AG09319 (cell line): ENCODE measurements around the gene CYP17A1.

ENCODE experiments used
- DNase-seq: peaks from one replicate; pipeline ENCODE4 v3.0.0-alpha.2; 2010; ENCODE audit warnings: low read depth; ENCODE audit errors: extremely low read depth
- TF ChIP-seq, protein P1 (sequence below): IDR thresholded peaks from 2 replicates; pipeline ENCODE4 v1.5.1; 2011; ENCODE audit warnings: low read depth, mild to moderate bottlenecking, inconsistent platforms, low read length, moderate library complexity

Gene CYP17A1

DNA sequence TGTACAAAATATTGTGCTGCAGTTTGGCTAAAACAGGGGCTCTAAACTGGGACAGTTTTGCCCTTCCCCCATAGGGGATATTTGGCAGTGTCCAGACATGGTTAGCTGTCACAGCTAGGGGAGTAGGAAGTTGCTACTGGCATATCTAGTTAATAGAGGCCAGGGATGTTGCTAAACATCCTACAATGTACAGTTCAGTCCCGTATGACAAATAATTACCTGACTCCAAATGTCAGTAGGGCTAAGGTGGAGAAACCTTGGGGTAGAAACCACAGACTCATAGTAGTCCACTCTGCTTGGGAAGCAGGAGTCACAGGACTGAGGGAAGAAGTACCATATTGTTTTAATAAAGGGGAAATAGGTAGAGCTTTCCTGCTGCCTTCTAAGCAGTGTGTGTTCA, 53.6 kb downstream of the CYP17A1 start:
- DNase-seq: no peak
- TF ChIP-seq, protein P1, sequence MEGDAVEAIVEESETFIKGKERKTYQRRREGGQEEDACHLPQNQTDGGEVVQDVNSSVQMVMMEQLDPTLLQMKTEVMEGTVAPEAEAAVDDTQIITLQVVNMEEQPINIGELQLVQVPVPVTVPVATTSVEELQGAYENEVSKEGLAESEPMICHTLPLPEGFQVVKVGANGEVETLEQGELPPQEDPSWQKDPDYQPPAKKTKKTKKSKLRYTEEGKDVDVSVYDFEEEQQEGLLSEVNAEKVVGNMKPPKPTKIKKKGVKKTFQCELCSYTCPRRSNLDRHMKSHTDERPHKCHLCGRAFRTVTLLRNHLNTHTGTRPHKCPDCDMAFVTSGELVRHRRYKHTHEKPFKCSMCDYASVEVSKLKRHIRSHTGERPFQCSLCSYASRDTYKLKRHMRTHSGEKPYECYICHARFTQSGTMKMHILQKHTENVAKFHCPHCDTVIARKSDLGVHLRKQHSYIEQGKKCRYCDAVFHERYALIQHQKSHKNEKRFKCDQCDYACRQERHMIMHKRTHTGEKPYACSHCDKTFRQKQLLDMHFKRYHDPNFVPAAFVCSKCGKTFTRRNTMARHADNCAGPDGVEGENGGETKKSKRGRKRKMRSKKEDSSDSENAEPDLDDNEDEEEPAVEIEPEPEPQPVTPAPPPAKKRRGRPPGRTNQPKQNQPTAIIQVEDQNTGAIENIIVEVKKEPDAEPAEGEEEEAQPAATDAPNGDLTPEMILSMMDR: no peak

DNA sequence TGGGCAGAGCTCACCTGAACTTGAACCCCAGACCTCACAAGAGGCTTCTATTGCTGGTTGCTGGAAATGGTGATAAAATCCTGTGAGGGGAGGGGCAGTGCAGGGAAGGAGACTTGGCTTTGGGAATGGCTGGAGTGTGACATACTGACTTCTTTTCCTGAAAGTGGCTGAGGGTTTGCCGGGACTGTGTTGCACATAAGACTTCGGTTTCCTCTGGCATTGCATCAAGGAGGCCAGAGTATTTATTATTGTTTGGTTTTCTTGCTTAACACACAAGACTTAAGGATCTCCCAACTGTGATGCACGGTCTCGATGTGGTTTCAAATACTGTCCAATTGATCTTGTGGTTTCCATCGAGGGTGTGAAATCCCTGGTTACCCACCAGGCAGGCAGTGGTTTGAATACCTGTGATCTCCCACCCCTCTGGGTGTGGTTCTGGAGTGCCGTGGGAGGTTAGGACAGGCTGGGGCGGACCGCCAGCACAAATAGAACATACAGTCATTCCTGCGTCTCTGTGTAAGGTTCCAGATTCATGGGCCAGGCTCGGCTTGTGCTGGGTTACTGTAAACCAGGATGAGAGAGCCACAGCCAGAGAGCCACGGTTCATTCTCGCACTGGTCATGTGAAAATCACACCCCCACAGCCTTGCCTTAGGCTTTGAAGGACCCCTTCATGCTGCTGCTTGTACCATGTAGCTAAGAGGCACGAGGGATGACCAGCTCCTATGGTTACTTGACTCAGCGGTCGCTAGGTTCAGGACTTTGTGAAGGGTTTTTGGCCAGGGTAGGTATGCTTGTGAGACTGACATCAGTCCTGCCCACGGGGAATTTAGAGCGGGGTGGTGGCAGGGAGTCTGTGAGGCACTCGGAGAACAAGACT, 54.3 kb downstream of the CYP17A1 start:
- TF ChIP-seq, protein P1: no peak

GRCh38 chr10:102781921-102782557, 55.2 kb downstream of the CYP17A1 start:
- no peak for DNase-seq
- TF ChIP-seq, protein P1: no peak

More for the DNA sequence above, 54.3 kb downstream of the CYP17A1 start:
- peak; percentile 77 for DNase-seq

DNA sequence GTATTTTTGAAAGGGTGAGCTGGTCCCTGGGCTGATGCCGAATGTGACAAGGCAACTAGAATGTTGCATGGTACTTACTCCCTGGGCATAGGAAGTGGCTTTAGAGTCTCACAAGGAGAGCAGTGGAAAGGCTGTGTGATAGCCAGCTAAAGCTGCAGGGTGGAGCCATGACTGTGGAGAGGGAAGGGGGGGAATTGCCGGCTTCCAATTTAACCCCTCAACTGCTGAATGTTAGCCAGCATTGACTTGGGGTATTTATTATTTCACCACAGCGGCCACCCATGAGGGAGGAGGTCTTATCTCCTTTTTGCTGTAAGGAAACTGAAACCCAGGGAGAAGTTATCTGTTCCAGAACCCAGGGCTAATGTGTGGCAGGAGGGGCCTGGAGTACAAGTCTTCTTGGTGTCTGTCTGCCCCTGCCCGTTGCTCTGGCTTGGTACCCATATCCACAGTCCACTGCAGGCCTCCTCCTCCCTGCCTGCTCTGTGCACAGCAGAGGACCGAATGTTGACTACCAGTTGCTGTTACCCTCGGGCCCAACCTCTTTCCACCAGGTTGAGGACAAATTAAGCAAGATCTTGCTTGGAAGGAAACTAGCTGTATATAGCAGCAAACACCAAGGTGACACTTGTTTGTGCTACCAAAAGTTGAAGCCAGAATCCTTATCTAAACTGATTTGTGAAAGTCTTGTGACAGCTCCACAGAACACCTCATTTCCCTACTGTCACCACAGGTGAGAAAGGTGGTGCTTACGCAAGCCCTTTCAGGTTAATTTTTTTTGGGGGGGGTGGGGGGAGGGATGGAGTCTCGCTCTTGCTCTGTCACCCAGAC, 55.9 kb downstream of the CYP17A1 start:
- TF ChIP-seq, protein P1: no peak
- no peak for DNase-seq
